Measurements from ENCODE around the gene CNTNAP2.
A peak's percentile ranks its signal among the peaks of the same experiment; 100 is the strongest.

Gene CNTNAP2

DNA sequence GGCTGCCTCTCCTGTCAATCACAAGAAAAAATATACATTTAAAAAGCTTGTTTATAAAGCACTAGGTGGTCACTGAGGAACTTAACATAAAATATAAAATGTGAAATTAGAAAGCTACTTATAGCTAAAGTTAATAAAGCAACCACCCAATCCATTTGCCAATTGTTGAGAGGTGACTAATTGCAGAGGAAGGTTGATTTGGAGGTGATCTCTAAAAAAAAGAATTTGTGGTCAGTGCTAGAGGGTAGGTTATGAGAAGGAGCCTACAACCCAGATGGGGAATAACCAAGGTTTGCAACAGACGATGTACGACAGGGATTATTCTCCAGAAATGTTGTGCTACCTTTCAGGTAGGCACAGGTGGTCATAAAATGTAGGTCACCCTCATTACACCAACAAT, 2029.7 kb downstream of the CNTNAP2 start:
- TF ChIP-seq JUND (IDR thresholded peaks at IDR 0.05; ENCODE audit: low read depth): no peak
- DNase-seq (ENCODE audit: low read depth in 1 of 2, low spot score in 1 of 2): no peak
- in situ Hi-C loops (cut with HindIII; ENCODE audit: low pct_unique_long_range_greater_than_20kb, low sequenced_read_pairs): no loop called here

DNA sequence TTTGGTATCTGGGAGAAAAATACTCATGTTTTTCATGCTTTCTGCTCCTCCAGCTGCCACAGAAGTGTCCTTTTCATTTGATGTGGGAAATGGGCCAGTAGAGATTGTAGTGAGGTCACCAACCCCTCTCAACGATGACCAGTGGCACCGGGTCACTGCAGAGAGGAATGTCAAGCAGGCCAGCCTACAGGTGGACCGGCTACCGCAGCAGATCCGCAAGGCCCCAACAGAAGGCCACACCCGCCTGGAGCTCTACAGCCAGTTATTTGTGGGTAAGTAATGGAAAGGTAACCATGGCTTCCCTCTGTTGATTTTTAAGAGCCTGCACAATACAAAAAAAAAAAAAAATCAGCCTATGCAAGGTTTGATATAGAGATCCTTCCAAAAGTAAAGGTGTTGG, 2030.8 kb downstream of the CNTNAP2 start:
- no peak for TF ChIP-seq JUND (IDR thresholded peaks at IDR 0.05; ENCODE audit: low read depth)
- in situ Hi-C loops (cut with HindIII; ENCODE audit: low pct_unique_long_range_greater_than_20kb, low sequenced_read_pairs): no loop called here
- no peak for DNase-seq (ENCODE audit: low read depth in 1 of 2, low spot score in 1 of 2)

GRCh38 chr7:148148456-148148855, 2031.9 kb downstream of the CNTNAP2 start:
- no peak for TF ChIP-seq JUND (IDR thresholded peaks at IDR 0.05; ENCODE audit: low read depth)
- in situ Hi-C loops (cut with HindIII; ENCODE audit: low pct_unique_long_range_greater_than_20kb, low sequenced_read_pairs): no loop called here
- DNase-seq (ENCODE audit: low read depth in 1 of 2, low spot score in 1 of 2): no peak

- in situ Hi-C loops (cut with HindIII; ENCODE audit: low pct_unique_long_range_greater_than_20kb, low sequenced_read_pairs): no loop called here
- no peak for TF ChIP-seq JUND (IDR thresholded peaks at IDR 0.05; ENCODE audit: low read depth)
- no peak for DNase-seq (ENCODE audit: low read depth in 1 of 2, low spot score in 1 of 2)
Observed at GRCh38 chr7:148149730-148150129, 2033.1 kb downstream of the CNTNAP2 start.

GRCh38 chr7:148151778-148152177, 2035.2 kb downstream of the CNTNAP2 start:
- in situ Hi-C loops (cut with HindIII; ENCODE audit: low pct_unique_long_range_greater_than_20kb, low sequenced_read_pairs): no loop called here
- DNase-seq (ENCODE audit: low read depth in 1 of 2, low spot score in 1 of 2): peak in 1 of 2 experiments; percentile 22
- no peak for TF ChIP-seq JUND (IDR thresholded peaks at IDR 0.05; ENCODE audit: low read depth)

DNA sequence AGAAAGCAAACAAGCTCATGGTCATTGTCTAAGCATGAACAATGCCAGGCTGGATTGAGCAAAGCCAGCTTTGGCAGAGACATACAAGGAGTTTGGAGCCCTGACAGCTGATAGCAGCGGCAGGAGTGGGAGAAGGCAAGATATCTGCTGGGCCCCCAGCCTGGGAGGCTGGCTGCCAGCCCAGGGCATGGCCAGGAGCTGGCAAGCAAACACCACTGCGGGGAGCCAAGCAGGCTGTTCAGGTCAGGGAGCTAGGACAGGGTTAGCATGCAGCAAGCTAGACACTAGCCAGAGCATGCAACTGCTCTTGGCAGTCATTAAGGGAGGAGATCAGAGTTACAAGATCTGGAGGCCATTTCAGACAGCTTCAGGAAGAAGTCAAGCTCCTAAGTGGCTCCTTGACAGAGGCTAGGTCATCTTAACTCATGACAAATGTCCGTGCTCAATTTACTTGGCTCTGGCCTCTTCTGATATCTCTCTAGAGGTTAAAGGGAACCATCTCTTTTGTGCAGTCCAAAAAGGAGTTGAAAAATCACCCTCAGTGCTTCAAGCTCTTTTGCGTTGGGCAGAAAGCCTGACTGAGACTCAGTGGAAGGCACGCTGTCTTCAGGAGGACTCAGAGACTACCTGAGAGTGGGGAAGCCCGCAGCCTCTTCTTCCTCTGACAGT, 2037.1 kb downstream of the CNTNAP2 start:
- in situ Hi-C loops (cut with HindIII; ENCODE audit: low pct_unique_long_range_greater_than_20kb, low sequenced_read_pairs): no loop called here
- peak in 1 of 2 experiments; percentile 12 for DNase-seq (ENCODE audit: low read depth in 1 of 2, low spot score in 1 of 2)
- no peak for TF ChIP-seq JUND (IDR thresholded peaks at IDR 0.05; ENCODE audit: low read depth)

DNA sequence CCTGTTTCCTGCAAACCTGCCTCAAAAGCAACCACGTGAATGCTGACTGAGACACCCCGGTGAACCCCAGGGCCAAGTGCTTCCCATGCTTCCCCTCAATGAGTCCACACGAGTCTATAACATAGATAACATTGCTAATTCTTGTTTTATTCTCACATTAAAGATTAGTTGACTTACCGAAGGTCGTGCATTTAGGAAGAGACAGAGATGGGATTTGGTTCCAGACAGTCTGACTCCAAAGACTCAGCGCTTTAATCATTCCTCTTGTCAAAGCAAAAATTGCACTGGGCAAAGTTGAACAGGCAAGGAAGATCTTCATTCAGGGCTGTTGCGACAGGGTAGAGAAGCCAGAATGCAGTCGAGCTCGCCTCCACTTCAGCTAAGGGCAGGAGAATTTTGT, 2038.4 kb downstream of the CNTNAP2 start:
- in situ Hi-C loops (cut with HindIII; ENCODE audit: low pct_unique_long_range_greater_than_20kb, low sequenced_read_pairs): no loop called here
- TF ChIP-seq JUND (IDR thresholded peaks at IDR 0.05; ENCODE audit: low read depth): no peak
- DNase-seq (ENCODE audit: low read depth in 1 of 2, low spot score in 1 of 2): no peak

DNA sequence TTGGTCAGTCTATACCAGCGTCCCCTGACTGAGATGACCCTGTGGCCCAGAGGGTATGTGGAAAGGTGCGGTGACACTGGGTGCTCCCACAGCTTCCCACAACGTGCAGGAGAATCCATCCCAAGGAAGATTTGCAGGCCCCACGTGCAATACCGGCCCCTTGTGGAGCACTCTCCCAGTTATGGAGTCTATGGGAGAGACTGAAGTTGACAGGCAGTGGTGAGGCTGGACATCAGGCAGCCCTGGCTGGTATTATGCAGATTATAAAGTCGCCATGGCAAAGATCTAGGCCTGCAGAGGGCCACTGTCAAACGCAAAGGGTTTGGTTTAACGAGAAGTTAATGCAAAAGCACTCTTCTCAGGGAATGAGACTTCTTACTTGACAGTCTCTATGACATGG, 2039.2 kb downstream of the CNTNAP2 start:
- in situ Hi-C loops (cut with HindIII; ENCODE audit: low pct_unique_long_range_greater_than_20kb, low sequenced_read_pairs): no loop called here
- TF ChIP-seq JUND (IDR thresholded peaks at IDR 0.05; ENCODE audit: low read depth): no peak
- DNase-seq (ENCODE audit: low read depth in 1 of 2, low spot score in 1 of 2): no peak

GRCh38 chr7:148156233-148156632, 2039.6 kb downstream of the CNTNAP2 start:
- no peak for TF ChIP-seq JUND (IDR thresholded peaks at IDR 0.05; ENCODE audit: low read depth)
- no peak for DNase-seq (ENCODE audit: low read depth in 1 of 2, low spot score in 1 of 2)
- in situ Hi-C loops (cut with HindIII; ENCODE audit: low pct_unique_long_range_greater_than_20kb, low sequenced_read_pairs): no loop called here

- DNase-seq (ENCODE audit: low read depth in 1 of 2, low spot score in 1 of 2): no peak
- in situ Hi-C loops (cut with HindIII; ENCODE audit: low pct_unique_long_range_greater_than_20kb, low sequenced_read_pairs): no loop called here
- no peak for TF ChIP-seq JUND (IDR thresholded peaks at IDR 0.05; ENCODE audit: low read depth)
Observed at GRCh38 chr7:148159331-148159730, 2042.7 kb downstream of the CNTNAP2 start.

GRCh38 chr7:148161776-148162175, 2045.2 kb downstream of the CNTNAP2 start:
- no peak for TF ChIP-seq JUND (IDR thresholded peaks at IDR 0.05; ENCODE audit: low read depth)
- in situ Hi-C loops (cut with HindIII; ENCODE audit: low pct_unique_long_range_greater_than_20kb, low sequenced_read_pairs): no loop called here
- DNase-seq (ENCODE audit: low read depth in 1 of 2, low spot score in 1 of 2): no peak

DNA sequence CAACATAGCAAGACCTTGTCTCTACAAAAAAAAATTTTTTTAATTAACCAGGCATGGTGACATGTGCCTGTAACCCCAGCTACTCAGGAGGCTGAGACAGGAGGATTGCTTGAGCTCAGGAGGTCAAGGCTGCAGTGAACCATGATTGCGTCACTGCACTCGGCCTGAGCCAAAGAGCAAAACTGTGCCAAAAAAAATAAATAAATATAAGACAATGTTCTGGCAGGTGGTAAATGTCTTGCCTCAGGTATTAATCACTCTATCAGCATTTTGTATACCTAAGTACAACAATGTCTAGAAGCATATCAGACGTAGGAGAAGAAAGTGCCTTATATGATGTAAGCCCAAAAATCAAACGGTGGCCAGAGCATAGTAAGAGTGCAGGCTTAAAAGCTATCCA, 2046.2 kb downstream of the CNTNAP2 start:
- no peak for TF ChIP-seq JUND (IDR thresholded peaks at IDR 0.05; ENCODE audit: low read depth)
- in situ Hi-C loops (cut with HindIII; ENCODE audit: low pct_unique_long_range_greater_than_20kb, low sequenced_read_pairs): no loop called here
- DNase-seq (ENCODE audit: low read depth in 1 of 2, low spot score in 1 of 2): no peak

- in situ Hi-C loops (cut with HindIII; ENCODE audit: low pct_unique_long_range_greater_than_20kb, low sequenced_read_pairs): no loop called here
- no peak for DNase-seq (ENCODE audit: low read depth in 1 of 2, low spot score in 1 of 2)
- no peak for TF ChIP-seq JUND (IDR thresholded peaks at IDR 0.05; ENCODE audit: low read depth)
Observed at GRCh38 chr7:148163246-148163645, 2046.6 kb downstream of the CNTNAP2 start.

GRCh38 chr7:148172920-148173319, 2056.3 kb downstream of the CNTNAP2 start:
- in situ Hi-C loops (cut with HindIII; ENCODE audit: low pct_unique_long_range_greater_than_20kb, low sequenced_read_pairs): no loop called here
- no peak for TF ChIP-seq JUND (IDR thresholded peaks at IDR 0.05; ENCODE audit: low read depth)
- no peak for DNase-seq (ENCODE audit: low read depth in 1 of 2, low spot score in 1 of 2)

All from T47D (cell line).